Testis (tissue), 3 donors: ENCODE measurements around the gene MKS1. TPM values are rescaled to one million over a fixed set of nuclear protein-coding genes. Genes with fewer than 3 reads are reported as not detected.

ENCODE experiments used
- DNase-seq: peaks from one replicate; pipeline ENCODE4 v3.0.0-alpha.2; 2019
- H3K27ac ChIP-seq, 2 donors: fragments of 200-600 bp; sonication (generic); one replicate each; pipeline ENCODE4 v1.5.1; 2019
- H3K27me3 ChIP-seq: fragments of 200-600 bp; sonication (generic); one replicate; pipeline ENCODE4 v1.5.1; 2019
- H3K36me3 ChIP-seq: fragments of 200-600 bp; sonication (generic); one replicate; pipeline ENCODE4 v1.5.1; 2017; ENCODE audit warnings: low read depth; ENCODE audit errors: missing control alignments
- H3K4me1 ChIP-seq: fragments of 200-600 bp; sonication (generic); one replicate; pipeline ENCODE4 v1.5.1; 2019
- H3K4me3 ChIP-seq, 2 donors: fragments of 200-600 bp; sonication (generic); one replicate each; pipeline ENCODE4 v1.5.1; 2017 to 2019
- H3K9me3 ChIP-seq: fragments of 200-600 bp; sonication (generic); one replicate; pipeline ENCODE4 v1.5.1; 2017
- POLR2A ChIP-seq: fragments of 450-650 bp; IDR thresholded peaks from one replicate; pipeline ENCODE4 v1.6.1; 2017; ENCODE audit warnings: antibody characterized with exemption, mild to moderate bottlenecking, moderate library complexity
- WGBS, 2 donors: methylation state at CpG; one replicate each; pipeline ENCODE4 v1.1.5; 2018; 5-methylcytosine and 5-hydroxymethylcytosine counted together
- intact Hi-C: fragments of 100-400 bp; cut with DNase I; formaldehyde crosslinking; loops from one replicate; pipeline ENCODE4 v1.15.1; 2023; ENCODE audit warnings: low total_unique reads
- polyA plus RNA-seq: library from polyadenylated mRNA; stranded (reverse); fragments of 350-450 nt; fragmentation: Illumina TruSeq; extraction: RNeasy Lipid Tissue Mini Kit (QIAGEN cat#74804); gene quantifications from one replicate; pipeline ENCODE4 v1.2.3, GENCODE V29; 2014; ENCODE audit warnings: low read depth, low replicate concordance; ENCODE audit not compliant: insufficient read depth
- total RNA-seq, 2 donors: library from RNA; depleted of rRNA; stranded (reverse); fragments of >200 nt; gene quantifications; one replicate each; pipeline ENCODE4 v1.2.3, GENCODE V29; 2016
- TF ChIP-seq, protein P1 (sequence below), 3 experiments: fragments of 450-650 bp in 2 of 3; fragments of 200-600 bp in 1 of 3; sonication (generic) in 1 of 3; IDR thresholded peaks; one replicate each; pipeline ENCODE4 v1.5.1; 2016 to 2019; ENCODE audit warnings: antibody characterized with exemption in 3 of 3, mild to moderate bottlenecking in 2 of 3, moderate library complexity in 1 of 3

MKS1 gene
- total and polyA plus RNA-seq, 3 donors from 2014 or later = 32.0 to 34.3 (median 32.3) TPM

DNA sequence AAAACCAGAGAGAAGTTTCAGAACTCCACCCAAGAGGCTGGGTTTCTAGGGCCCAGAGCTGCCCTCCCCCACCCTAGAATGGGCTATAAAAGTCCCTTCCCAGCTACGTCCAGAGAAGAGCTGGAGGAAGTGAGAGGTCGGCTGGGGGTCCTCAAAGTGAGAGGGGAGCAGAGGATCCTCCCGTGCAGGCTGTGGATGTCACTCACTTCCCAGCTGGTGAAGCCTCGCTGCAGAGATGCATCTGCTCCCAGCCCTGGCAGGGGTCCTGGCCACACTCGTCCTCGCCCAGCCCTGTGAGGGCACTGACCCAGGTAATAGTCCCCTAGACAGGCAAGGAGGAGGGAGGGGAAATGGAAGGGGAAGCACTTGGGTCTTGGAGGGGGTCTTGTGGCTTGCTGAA is 26.4 kb downstream of the MKS1 start, which contains the start of gene EPX:
Gene EPX (plus strand): TSS at position 115 of the 400 bp plus-strand sequence. CDS start 121 bp downstream, at position 236.
- TF ChIP-seq, protein P1, sequence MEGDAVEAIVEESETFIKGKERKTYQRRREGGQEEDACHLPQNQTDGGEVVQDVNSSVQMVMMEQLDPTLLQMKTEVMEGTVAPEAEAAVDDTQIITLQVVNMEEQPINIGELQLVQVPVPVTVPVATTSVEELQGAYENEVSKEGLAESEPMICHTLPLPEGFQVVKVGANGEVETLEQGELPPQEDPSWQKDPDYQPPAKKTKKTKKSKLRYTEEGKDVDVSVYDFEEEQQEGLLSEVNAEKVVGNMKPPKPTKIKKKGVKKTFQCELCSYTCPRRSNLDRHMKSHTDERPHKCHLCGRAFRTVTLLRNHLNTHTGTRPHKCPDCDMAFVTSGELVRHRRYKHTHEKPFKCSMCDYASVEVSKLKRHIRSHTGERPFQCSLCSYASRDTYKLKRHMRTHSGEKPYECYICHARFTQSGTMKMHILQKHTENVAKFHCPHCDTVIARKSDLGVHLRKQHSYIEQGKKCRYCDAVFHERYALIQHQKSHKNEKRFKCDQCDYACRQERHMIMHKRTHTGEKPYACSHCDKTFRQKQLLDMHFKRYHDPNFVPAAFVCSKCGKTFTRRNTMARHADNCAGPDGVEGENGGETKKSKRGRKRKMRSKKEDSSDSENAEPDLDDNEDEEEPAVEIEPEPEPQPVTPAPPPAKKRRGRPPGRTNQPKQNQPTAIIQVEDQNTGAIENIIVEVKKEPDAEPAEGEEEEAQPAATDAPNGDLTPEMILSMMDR (IDR thresholded peaks at IDR 0.05) = no peak
- TF ChIP-seq POLR2A = no peak
- no peaks in the 10 kb centered on the region for H3K9me3 ChIP-seq
- no peaks in the 10 kb centered on the region for H3K4me1 ChIP-seq
- no peak within 1 kb of the TSS for H3K4me3 ChIP-seq
- no peak within 1 kb of the TSS for H3K27ac ChIP-seq
- intact Hi-C loops = no loop called here
- DNase-seq = no peak
- no peaks in the 10 kb centered on the region for H3K27me3 ChIP-seq
- H3K36me3 ChIP-seq = no peaks in the 10 kb centered on the region
- WGBS, 2 donors = 41 to 53% methylated on average over 2 to 6 of the region's 6 CpGs

DNA sequence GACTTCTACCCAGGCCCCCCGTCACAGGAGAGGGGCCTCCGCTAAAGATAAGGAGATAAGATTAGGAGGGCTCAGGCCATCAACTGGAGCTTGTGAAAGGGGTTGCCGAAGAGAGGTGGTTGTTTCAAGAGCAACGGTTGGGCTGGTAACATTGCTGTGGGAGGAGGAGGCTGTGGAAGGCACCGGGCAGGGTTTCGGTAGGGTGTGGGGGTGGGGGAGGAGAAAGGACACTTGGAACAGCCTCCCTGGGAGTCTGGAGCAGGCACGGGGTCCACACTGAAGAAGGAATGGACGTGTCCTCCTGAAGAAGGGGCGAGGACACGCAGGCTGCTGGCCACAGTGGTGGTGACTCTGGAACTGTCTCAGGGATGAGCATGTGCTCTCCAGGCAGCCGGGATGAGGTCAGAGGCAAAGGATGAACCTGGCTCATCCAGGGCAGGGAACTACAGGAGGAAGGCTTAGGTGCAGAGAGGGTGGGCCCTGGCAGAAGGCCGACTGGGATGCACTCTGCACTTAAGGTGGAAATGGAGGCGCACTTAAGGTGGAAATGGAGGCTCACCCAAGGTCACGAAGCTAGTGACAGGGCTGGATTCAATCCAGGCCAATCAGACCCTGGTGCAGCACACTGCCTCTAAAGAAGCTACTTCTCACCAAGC is 27.7 kb downstream of the MKS1 start:
- no peaks in the 10 kb centered on the region for H3K27me3 ChIP-seq
- no peak overlapping the region for H3K4me3 ChIP-seq
- no peak overlapping the region for H3K27ac ChIP-seq
- no peak for DNase-seq
- no peaks in the 10 kb centered on the region for H3K36me3 ChIP-seq
- H3K9me3 ChIP-seq = no peaks in the 10 kb centered on the region
- H3K4me1 ChIP-seq = no peaks in the 10 kb centered on the region
- intact Hi-C loops = no loop called here
- TF ChIP-seq POLR2A = no peak
- TF ChIP-seq, protein P1 (IDR thresholded peaks at IDR 0.05) = no peak
- 36 to 41% methylated on average over 14 of the region's 14 CpGs for WGBS, 2 donors

DNA sequence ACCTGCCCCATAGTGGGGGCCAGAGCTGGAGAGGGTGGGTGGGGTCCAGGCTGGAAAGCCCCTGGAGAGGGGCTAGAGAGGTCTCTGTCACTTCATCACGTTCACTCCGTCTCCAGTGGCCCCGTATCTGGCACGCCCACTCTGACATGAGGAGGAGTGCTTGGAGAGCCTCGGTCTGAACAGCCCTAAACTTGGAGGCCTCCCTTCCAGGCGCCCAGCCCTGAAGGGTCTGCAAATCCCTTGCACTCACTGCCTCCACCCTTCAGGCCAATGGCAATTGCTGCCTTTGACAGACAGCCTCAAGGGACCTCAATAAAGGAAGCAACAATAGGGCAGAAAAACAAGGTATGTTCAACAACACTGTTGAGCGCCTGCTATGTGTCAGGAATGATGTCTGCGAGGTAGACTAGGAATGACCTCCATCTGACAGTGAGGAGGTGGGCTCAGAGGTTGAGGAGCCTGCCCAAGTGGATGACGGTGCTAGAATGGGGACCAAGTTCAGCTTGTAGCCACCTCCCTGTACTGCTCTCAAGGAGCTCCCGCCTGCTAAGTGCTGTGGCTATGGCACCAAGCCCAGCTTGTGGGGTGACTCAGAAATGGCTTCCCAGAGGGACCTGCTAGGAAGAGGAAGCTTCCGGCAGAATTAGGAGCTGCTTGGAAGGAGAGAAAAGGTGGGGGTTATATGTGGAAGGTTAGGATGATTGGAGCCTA is 29.5 kb downstream of the MKS1 start:
- Histone ChIP-seq H3K4me1 (no peaks in the 10 kb centered on the region), H3K9me3 (no peaks in the 10 kb centered on the region), H3K36me3 (no peaks in the 10 kb centered on the region), H3K27ac (no peak overlapping the region), H3K4me3 (no peak overlapping the region), H3K27me3 (no peaks in the 10 kb centered on the region)
- 58 to 60% methylated on average over 6 to 11 of the region's 11 CpGs for WGBS, 2 donors
- TF ChIP-seq, protein P1 (IDR thresholded peaks at IDR 0.05) = no peak
- no peak for TF ChIP-seq POLR2A
- DNase-seq = no peak
- intact Hi-C loops = no loop called here

DNA sequence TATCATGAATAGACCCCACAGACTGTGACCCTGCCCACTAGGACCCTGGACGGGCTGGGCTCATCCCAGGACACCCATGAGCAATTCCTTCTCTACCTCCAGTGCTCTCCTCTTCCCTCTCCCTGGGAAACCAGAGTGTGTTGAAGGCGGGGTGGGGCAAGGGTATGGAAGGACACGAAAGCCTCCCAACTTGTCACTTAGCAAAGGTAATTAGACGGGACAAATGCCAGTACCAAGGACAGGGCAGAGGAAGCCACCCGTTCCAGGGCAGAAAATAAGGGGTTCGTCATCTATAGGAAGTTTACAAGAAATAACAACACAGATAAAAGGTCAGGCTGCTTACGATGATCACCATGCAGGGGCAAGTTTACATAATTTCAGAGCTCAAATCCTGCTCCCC is 31.4 kb downstream of the MKS1 start:
- Histone ChIP-seq H3K4me3 (no peak overlapping the region), H3K27ac (no peak overlapping the region), H3K9me3 (no peaks in the 10 kb centered on the region), H3K4me1 (no peaks in the 10 kb centered on the region), H3K36me3 (no peaks in the 10 kb centered on the region), H3K27me3 (no peaks in the 10 kb centered on the region)
- TF ChIP-seq, protein P1 (IDR thresholded peaks at IDR 0.05) = no peak
- no peak for TF ChIP-seq POLR2A
- DNase-seq = no peak
- intact Hi-C loops = no loop called here
- 45 to 58% methylated on average over 7 of the region's 7 CpGs for WGBS, 2 donors
